Measurements from ENCODE around the gene ARL14EP.

Gene ARL14EP

GRCh38 chr11:30333405-30333804 lies 10.5 kb downstream of the ARL14EP start:
- no peak overlapping the region for H3K4me2 ChIP-seq (ENCODE audit: low read length)
- no peaks in the 10 kb centered on the region for H4K20me1 ChIP-seq (ENCODE audit: insufficient read depth, low read length)
- H3K79me2 ChIP-seq (ENCODE audit: insufficient read depth, low read length): peaks cover 33% of the 10 kb centered on the region
- no peak overlapping the region for H3K27ac ChIP-seq (ENCODE audit: low read depth, low read length, poor library complexity, severe bottlenecking)
- peaks cover 11% of the 10 kb centered on the region for H3K4me1 ChIP-seq (ENCODE audit: insufficient read depth, low read length, severe bottlenecking)
- H3K36me3 ChIP-seq (ENCODE audit: insufficient read depth, low read length): peaks cover 94% of the 10 kb centered on the region
- no peak overlapping the region for H3K9ac ChIP-seq (ENCODE audit: low read length)
- H3F3A ChIP-seq (ENCODE audit: insufficient read depth, low read length): no peaks in the 10 kb centered on the region
- H3K9me3 ChIP-seq (ENCODE audit: low read length): no peaks in the 10 kb centered on the region
- no peak overlapping the region for H2AFZ ChIP-seq (ENCODE audit: low read length)
- H3K9me2 ChIP-seq (ENCODE audit: low read depth, low read length): no peaks in the 10 kb centered on the region
- no peaks in the 10 kb centered on the region for H3K27me3 ChIP-seq (ENCODE audit: insufficient read depth, low read length)
- no peak for TF ChIP-seq EZH2 (IDR thresholded peaks at IDR 0.05; ENCODE audit: borderline replicate concordance, low read length)
- TF ChIP-seq, protein P1, sequence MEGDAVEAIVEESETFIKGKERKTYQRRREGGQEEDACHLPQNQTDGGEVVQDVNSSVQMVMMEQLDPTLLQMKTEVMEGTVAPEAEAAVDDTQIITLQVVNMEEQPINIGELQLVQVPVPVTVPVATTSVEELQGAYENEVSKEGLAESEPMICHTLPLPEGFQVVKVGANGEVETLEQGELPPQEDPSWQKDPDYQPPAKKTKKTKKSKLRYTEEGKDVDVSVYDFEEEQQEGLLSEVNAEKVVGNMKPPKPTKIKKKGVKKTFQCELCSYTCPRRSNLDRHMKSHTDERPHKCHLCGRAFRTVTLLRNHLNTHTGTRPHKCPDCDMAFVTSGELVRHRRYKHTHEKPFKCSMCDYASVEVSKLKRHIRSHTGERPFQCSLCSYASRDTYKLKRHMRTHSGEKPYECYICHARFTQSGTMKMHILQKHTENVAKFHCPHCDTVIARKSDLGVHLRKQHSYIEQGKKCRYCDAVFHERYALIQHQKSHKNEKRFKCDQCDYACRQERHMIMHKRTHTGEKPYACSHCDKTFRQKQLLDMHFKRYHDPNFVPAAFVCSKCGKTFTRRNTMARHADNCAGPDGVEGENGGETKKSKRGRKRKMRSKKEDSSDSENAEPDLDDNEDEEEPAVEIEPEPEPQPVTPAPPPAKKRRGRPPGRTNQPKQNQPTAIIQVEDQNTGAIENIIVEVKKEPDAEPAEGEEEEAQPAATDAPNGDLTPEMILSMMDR (IDR thresholded peaks at IDR 0.05; ENCODE audit: low read length): peak; percentile 68
- H3K4me3 ChIP-seq (ENCODE audit: low read depth, low read length, poor library complexity, severe bottlenecking): no peak overlapping the region

DNA sequence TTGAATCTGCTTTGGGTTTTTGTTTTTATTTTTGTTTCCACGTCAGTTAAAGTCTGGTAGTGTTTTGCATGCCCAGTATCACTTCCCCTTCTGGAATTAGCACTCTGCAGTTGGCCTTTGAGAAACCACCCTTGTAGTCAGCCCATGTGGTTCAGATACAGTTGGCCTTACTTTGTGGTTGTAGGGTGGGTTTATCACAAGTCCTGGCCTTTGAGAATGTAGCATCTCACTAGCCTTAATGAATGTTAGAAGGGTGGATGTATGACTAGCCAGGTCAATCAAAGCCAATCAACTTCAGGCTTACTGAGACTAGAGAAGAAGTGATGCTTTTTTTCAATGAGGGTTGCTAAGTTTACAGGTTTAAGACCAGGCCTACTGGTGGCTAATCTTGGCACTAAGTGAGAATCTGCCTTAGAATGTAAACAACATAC lies 19.8 kb downstream of the ARL14EP start:
- no peaks in the 10 kb centered on the region for H3K27me3 ChIP-seq (ENCODE audit: insufficient read depth, low read length)
- H3K4me2 ChIP-seq (ENCODE audit: low read length): peak overlapping the region; percentile 38
- peak overlapping the region; percentile 39 for H3K9ac ChIP-seq (ENCODE audit: low read length)
- TF ChIP-seq EZH2 (IDR thresholded peaks at IDR 0.05; ENCODE audit: borderline replicate concordance, low read length): no peak
- TF ChIP-seq, protein P1 (IDR thresholded peaks at IDR 0.05; ENCODE audit: low read length): no peak
- H3K9me2 ChIP-seq (ENCODE audit: low read depth, low read length): no peaks in the 10 kb centered on the region
- no peaks in the 10 kb centered on the region for H3K79me2 ChIP-seq (ENCODE audit: insufficient read depth, low read length)
- no peaks in the 10 kb centered on the region for H3K9me3 ChIP-seq (ENCODE audit: low read length)
- H3K4me3 ChIP-seq (ENCODE audit: low read depth, low read length, poor library complexity, severe bottlenecking): peak overlapping the region; percentile 19
- peaks cover 33% of the 10 kb centered on the region for H3K4me1 ChIP-seq (ENCODE audit: insufficient read depth, low read length, severe bottlenecking)
- peaks cover 3% of the 10 kb centered on the region; the same call in 1 of the 2 replicates for H3F3A ChIP-seq (ENCODE audit: insufficient read depth, low read length)
- H3K36me3 ChIP-seq (ENCODE audit: insufficient read depth, low read length): peaks cover 41% of the 10 kb centered on the region
- H4K20me1 ChIP-seq (ENCODE audit: insufficient read depth, low read length): no peaks in the 10 kb centered on the region
- H2AFZ ChIP-seq (ENCODE audit: low read length): no peak overlapping the region
- peak overlapping the region; percentile 99 for H3K27ac ChIP-seq (ENCODE audit: low read depth, low read length, poor library complexity, severe bottlenecking)

DNA sequence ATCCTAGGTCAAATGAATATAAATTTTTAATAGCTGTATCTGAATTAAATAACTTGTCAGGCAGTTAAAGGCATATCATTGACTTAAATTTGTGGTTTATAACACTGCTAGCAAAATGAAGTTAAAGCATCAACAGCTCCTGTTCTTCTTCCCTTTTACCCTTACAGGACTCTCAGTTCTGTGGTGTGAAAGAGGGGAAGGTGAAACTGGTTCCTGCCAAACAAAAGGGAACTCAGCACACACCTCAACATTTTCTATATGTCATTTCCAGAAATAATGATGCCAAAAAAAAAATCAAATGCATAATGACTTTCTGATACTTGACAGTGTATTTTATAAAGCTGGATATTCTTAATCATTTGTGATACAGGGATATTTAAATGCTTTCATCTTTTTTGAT lies 21.2 kb downstream of the ARL14EP start:
- H3K4me3 ChIP-seq (ENCODE audit: low read depth, low read length, poor library complexity, severe bottlenecking): no peak overlapping the region
- H3K9me2 ChIP-seq (ENCODE audit: low read depth, low read length): no peaks in the 10 kb centered on the region
- no peaks in the 10 kb centered on the region for H3K9me3 ChIP-seq (ENCODE audit: low read length)
- H3K27ac ChIP-seq (ENCODE audit: low read depth, low read length, poor library complexity, severe bottlenecking): peak overlapping the region; percentile 99
- peak overlapping the region; percentile 48; the same call in 1 of the 2 replicates for H3K4me2 ChIP-seq (ENCODE audit: low read length)
- H3K9ac ChIP-seq (ENCODE audit: low read length): peak overlapping the region; percentile 38
- no peaks in the 10 kb centered on the region for H3K27me3 ChIP-seq (ENCODE audit: insufficient read depth, low read length)
- H3K4me1 ChIP-seq (ENCODE audit: insufficient read depth, low read length, severe bottlenecking): peaks cover 33% of the 10 kb centered on the region
- no peak overlapping the region for H2AFZ ChIP-seq (ENCODE audit: low read length)
- TF ChIP-seq, protein P1 (IDR thresholded peaks at IDR 0.05; ENCODE audit: low read length): no peak
- no peak for TF ChIP-seq EZH2 (IDR thresholded peaks at IDR 0.05; ENCODE audit: borderline replicate concordance, low read length)
- peaks cover 3% of the 10 kb centered on the region; the same call in 1 of the 2 replicates for H3F3A ChIP-seq (ENCODE audit: insufficient read depth, low read length)
- H3K36me3 ChIP-seq (ENCODE audit: insufficient read depth, low read length): peaks cover 28% of the 10 kb centered on the region
- H3K79me2 ChIP-seq (ENCODE audit: insufficient read depth, low read length): no peaks in the 10 kb centered on the region
- H4K20me1 ChIP-seq (ENCODE audit: insufficient read depth, low read length): no peaks in the 10 kb centered on the region

Data from OCI-LY1 (cell line).